Left colon (tissue), 2 donors: Measurements from ENCODE around the gene CTSC. TPM values are rescaled to one million over a fixed set of nuclear protein-coding genes. Genes with fewer than 3 reads are reported as not detected.

Experiments used
- ATAC-seq: fragments of 200-7000 bp; cut with Tn5 transposase; one replicate; pipeline ENCODE4 v1.9.1; 2020; ENCODE audit warnings: mild to moderate bottlenecking, moderate library complexity
- DNase-seq, 2 donors: peaks; one replicate each; pipeline ENCODE4 v3.0.0-alpha.2; 2020
- intact Hi-C, 2 donors: fragments of 100-400 bp; cut with DNase I in 1 of 2; cut with micrococcal nuclease in 1 of 2; formaldehyde crosslinking; loops; one replicate each; pipeline versions ENCODE4 v1.11.2 to v1.14.0; 2022; cut with DNase I, micrococcal nuclease
- long read RNA-seq: library from polyadenylated mRNA; unstranded; transcript quantifications from one replicate; pipeline ENCODE4 v2.0.0, GENCODE V29; 2021
- total RNA-seq, 2 donors: library from RNA; stranded (reverse); fragmentation: NEBNext Ultra II Directional; extraction: Animal tissue kit (Norgen Biotek cat#: 25700); gene quantifications; one replicate each; pipeline ENCODE4 v1.2.1, GENCODE V29; 2021
- donor health status: DM: no; HTN: no; CAD: no.
- donor health status: DM: yes; HTN: yes; CAD: no.

The CTSC gene
- 100 to 1,000 TPM in 1 of 2 donors, 10 to 100 TPM in 1; 65.4 to 133 TPM for total RNA-seq
- long read RNA-seq, transcript CTSC-201 (7 exons, 1,921 nt) = major isoform, 15 of 22 reads
- long read RNA-seq, partial matches to known transcripts = 7 of 22 reads
- long read RNA-seq, other reads (novel, unspliced or antisense) = 0 of 22 reads

- DNase-seq (peak; percentile 95 to 99), ATAC-seq (peak; percentile 98)
- intact Hi-C loops = no loop called here
Observed at GRCh38 chr11:88337181-88337986, at the start of gene CTSC. CTSC (minus strand) TSS chr11:88337736; CDS start chr11:88337672, 64 bp downstream.

GRCh38 chr11:88384669-88385005 is 47.1 kb upstream of the CTSC start:
- DNase-seq = no peak

GRCh38 chr11:88384004-88384668 is 46.6 kb upstream of the CTSC start:
- DNase-seq (no peak), ATAC-seq (no peak)
- intact Hi-C loops = no loop called here

More at GRCh38 chr11:88384669-88385005, 47.1 kb upstream of the CTSC start:
- no peak for ATAC-seq
- intact Hi-C loops = no loop called here

- intact Hi-C loops = no loop called here
- ATAC-seq (no peak), DNase-seq (no peak)
Observed at GRCh38 chr11:88383447-88383846, 45.9 kb upstream of the CTSC start.

- ATAC-seq = no peak
- no peak for DNase-seq
- intact Hi-C loops = no loop called here
Observed at GRCh38 chr11:88379130-88379529, 41.6 kb upstream of the CTSC start.

- DNase-seq (no peak), ATAC-seq (no peak)
- intact Hi-C loops = no loop called here
Observed at GRCh38 chr11:88378422-88379066, 41.0 kb upstream of the CTSC start.

GRCh38 chr11:88377646-88378045 is 40.1 kb upstream of the CTSC start:
- intact Hi-C loops = no loop called here
- DNase-seq (no peak), ATAC-seq (no peak)

- DNase-seq (no peak), ATAC-seq (no peak)
- intact Hi-C loops = no loop called here
Observed at GRCh38 chr11:88377144-88377543, 39.6 kb upstream of the CTSC start.

GRCh38 chr11:88375927-88376470 is 38.5 kb upstream of the CTSC start:
- intact Hi-C loops = no loop called here
- ATAC-seq = no peak

GRCh38 chr11:88370782-88371181 is 33.2 kb upstream of the CTSC start:
- intact Hi-C loops = no loop called here
- no peak for ATAC-seq

More at GRCh38 chr11:88375927-88376470, 38.5 kb upstream of the CTSC start:
- DNase-seq = no peak

GRCh38 chr11:88367310-88367709 is 29.8 kb upstream of the CTSC start:
- ATAC-seq = no peak
- intact Hi-C loops = no loop called here
- no peak for DNase-seq

More at GRCh38 chr11:88370782-88371181, 33.2 kb upstream of the CTSC start:
- DNase-seq = no peak

GRCh38 chr11:88363648-88364065 is 26.1 kb upstream of the CTSC start:
- DNase-seq (no peak), ATAC-seq (no peak)
- intact Hi-C loops = no loop called here

GRCh38 chr11:88363004-88363403 is 25.5 kb upstream of the CTSC start:
- DNase-seq (no peak), ATAC-seq (no peak)
- intact Hi-C loops = no loop called here

- ATAC-seq (no peak), DNase-seq (no peak)
- intact Hi-C loops = no loop called here
Observed at GRCh38 chr11:88360141-88360540, 22.6 kb upstream of the CTSC start.

GRCh38 chr11:88359541-88359940 is 22.0 kb upstream of the CTSC start:
- no peak for DNase-seq
- ATAC-seq = no peak
- intact Hi-C loops = no loop called here

GRCh38 chr11:88359114-88359513 is 21.6 kb upstream of the CTSC start:
- intact Hi-C loops = no loop called here
- DNase-seq (no peak), ATAC-seq (no peak)

- no peak for ATAC-seq
- intact Hi-C loops = no loop called here
- DNase-seq = no peak
Observed at GRCh38 chr11:88358040-88358431, 20.5 kb upstream of the CTSC start.

- no peak for DNase-seq
- no peak for ATAC-seq
- intact Hi-C loops = no loop called here
Observed at GRCh38 chr11:88357323-88358039, 19.9 kb upstream of the CTSC start.

- no peak for DNase-seq
- ATAC-seq = no peak
- intact Hi-C loops = no loop called here
Observed at GRCh38 chr11:88355887-88356286, 18.4 kb upstream of the CTSC start.
